HG03565 (cell line): Measurements from ENCODE around the gene TCF20.

ENCODE experiments used
- ATAC-seq: cut with Tn5 transposase; IDR thresholded peaks from one replicate; pipeline ENCODE4 v1.9.1; 2021; ENCODE audit warnings: mild to moderate bottlenecking, moderate library complexity; ENCODE audit not compliant: unreplicated experiment

TCF20 gene

DNA sequence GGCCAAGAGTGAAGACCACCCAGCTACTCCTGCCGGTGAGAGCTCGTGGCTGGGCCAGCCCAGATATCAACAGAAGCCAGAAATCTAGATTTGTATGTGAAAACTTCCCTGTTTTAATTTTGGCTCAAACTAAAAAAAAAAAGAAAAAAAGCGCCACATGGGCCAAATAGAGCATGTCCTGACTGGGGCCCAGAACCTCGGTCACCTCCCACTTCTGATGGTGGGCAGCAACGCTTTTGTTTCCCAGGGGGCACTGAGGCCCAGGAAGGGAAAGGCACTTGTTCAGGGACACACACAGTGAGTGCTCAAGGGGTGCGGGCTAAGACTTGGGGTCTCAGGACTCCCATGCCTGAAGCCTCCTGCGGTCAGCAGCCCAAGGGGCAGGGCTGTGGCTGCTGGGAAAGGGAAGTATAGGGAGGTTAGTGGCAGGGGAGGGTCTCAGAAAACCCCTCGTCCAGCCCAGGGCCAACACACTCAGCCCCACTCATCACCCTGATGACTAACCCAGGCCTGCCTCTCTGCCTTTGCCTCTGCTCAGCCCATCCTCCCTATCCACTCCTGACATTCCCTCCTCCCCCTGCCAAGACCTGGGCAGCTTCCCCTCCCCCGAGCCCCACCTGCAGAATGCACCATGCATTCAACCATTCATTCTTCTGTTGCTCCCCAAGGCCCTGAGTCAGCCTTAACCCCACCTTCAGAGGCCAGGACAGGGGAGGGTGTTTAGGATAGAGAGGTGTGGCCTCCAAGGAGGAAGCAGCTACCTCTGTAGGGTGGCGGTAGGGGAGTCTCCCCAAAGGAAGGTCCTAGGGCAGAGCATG lies 30.0 kb upstream of the TCF20 start:
- ATAC-seq: no peak

DNA sequence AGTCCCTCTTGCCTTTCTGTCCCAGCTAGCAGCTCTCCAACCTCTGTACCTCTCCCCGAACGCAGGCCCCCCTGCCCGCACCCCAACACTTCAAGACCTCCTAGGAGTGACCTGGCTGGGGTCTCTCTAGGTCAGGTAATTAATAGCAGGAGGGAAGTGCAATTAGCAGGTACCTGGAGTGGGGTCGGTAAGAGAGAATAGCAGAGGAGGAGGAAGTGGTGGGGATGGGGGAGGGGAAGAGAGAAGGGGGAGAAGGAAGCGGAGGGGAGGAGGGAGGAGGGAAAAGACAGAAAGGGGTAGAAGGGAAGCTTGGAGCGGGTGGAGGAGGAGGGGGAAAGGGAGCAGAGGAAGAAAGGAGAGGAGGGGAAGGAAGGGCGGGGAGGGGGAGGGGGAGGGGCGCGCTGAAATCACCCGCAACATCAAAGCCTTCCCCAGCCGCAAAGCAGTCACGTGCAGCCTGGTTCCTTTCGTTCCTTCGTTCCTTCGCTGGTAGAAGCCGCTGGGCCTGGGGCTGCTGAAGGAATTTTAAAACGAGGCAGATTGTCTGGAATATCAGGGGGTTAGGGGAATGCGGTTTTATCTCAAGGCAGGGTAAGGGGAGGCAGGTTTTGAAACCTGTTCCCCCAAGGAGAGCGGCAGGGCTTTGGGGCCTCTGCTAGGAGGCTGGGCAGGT lies 29.3 kb upstream of the TCF20 start:
- no peak for ATAC-seq

DNA sequence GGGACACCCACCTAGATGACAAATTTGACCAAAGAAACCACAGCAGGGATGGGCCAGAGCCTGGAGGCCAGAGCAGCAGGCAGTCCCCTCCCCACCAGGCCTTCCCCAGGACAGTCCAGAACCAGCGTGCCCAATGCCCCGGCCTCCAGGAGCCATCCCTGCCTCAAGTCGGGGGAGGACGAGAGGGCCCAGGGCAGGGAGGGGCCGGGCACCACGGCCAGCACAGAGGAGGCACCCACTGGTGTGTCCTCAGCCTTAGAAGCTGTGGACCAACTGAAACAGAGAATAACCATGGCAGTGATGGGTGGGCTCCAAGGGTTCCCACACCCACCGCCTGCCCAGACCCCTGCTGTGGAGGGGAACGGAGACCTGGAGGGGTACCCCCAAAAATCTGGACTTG lies 28.3 kb upstream of the TCF20 start:
- no peak for ATAC-seq

DNA sequence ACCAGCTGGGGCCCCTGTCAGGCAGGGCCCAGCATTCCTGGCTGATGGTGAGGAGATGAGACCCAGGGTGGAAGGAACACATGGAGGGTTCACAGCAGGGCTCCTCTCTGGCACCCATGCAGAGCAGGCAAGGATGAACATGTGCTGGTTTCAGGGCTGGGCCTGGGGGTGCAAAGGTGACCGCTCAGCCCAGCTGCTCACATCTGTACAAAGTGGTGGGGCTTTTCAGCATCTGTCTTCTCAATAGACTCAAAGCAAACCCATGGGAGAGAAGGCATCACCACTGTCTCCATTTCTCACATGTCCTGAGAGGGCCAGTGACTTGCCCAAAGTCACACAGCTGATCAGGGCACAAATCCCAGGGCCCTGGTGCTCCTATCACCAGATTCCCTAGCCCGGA lies 27.3 kb upstream of the TCF20 start:
- no peak for ATAC-seq

DNA sequence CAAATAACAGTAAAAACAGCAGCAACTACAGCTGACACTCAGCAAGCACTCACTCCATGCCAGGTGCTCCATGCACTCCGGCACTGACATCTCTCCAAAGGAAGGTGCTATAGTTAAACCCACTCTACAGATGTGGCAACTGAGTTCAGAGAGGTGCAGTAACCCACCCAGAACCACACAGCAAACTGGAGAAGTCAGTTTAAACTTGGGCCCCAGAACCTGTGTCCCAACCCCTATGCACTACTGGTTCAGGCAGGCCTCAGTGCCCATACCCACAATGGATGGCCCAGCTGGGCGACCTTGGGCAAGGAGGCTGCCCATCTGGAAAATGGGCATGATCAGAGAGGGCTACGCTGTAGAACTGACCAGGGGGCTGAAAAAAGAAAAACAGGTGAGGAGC lies 26.4 kb upstream of the TCF20 start:
- no peak for ATAC-seq

DNA sequence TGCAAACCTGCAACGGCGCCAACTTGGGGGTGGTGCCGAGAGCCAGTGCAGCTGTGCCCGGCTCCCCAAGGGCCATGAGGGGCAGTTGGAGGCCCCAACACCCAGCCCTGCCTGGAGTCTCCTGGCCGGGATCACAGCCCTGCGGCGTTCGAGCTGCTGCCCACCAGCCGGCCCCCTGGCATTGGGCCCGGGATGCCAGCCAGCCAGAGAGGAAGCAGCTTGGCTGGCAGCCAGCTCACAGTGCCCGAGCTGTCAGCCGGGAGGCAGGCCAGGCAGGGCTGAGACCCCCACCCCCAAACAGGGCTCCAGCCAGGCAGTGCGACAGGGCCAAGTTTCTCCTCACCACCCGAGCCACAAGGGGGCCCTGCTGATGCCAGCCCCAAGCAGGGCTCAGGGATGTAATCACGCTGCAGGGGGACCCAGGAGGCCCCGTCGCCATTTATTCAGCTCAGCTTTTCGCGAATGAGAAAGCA lies 26.0 kb upstream of the TCF20 start:
- ATAC-seq: no peak

DNA sequence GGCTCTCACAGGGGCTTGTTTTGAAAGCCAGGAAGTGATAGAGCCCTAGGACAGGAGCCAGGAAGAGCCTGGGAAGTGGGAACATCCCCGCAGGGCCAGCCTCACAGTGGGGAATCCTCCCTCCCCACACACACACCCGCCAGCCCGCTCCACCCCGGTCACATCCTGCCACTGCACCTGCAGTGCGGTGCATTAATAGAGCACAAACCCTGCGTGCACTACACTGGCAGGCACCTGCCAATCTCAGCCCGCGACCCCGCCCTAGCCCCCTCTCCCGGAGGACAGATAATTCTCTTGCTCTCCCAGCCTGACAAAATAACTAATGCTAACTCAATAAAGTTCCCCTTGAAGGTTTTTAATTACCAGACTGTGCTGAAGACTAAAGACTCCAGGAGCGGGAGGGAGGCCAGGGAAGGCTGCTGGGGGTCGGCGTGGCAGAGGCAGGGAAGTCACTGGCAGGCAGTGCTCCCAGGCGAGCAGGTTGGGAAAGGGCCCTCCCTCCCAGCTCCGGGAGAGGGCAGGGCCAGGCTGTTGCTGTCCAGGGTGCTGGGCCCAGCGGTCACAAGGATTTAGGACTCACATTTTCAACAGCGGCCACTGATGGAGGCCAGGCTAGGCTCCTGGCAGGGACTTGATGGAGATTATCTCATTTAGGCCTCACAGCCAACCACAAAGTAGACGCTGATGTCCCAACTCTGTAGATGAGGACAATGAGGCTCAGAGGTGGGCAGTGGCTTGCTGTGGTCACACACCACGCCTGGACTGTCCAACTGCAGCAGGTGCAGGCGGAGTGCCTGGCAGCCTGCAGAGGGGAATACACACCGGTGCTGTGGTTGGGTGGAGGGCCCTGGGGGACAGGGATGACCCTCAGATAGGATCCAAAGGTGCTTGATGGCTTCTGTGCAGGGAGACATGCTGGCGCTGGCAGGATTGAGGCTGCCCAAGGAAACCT lies 23.9 kb upstream of the TCF20 start:
- ATAC-seq: no peak

DNA sequence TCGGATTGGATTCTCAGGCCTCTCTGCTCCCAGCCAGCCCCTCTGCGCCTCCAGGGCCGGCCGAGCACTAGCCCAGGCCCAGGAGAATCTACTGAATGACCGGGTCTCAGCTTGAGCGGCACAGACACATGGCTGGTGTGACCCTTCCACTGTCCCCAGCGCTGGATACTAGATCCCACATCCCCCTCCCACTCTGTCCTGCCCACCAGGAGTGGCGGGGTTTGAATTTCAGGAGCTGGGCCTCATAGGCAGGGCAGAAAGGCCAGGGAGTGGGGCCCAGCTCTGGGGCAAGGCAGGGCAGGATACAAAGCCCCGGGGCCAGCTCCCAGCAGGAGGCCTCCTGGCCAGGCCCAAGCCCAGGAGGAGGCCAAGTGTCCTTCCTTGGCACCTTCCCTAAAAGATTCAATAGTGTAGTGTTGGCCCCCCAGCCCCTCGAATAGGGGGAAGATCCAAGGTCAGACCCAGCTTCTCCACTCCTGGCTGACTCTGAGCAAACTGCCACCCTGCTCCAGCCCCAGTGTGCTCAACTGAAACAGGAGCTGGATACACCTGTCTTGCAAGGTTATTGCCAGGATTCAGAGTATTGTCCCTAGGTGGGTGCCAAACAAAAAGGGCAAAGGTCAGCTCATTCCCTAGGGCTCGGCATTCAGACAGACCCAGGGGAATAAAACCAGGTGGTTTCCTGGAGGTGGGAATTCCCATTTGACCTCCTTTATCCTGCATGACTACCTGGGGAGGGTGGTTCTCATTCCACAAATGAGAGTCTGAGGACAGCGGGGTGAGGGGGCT lies 22.5 kb upstream of the TCF20 start:
- ATAC-seq: no peak

DNA sequence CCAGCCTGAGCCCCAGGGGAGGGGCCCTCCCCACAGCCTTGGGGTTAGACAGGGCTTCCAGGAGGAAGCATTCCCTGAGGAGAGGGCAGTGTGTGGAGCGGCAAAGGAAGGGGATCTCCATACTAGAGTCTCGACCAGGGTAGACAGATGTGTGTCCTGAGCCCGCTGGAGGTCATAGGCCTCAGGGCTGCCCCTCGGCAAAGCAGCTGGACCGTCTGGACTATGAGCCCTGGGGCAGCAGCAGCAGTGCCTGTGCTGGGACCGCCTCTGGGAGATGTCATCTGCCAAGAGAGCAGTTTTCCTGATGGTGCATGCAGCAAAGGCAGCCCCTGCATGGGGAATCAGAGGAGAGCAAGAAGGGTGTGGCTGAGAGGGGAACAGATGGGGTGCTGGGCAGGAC lies 20.8 kb upstream of the TCF20 start:
- ATAC-seq: no peak

DNA sequence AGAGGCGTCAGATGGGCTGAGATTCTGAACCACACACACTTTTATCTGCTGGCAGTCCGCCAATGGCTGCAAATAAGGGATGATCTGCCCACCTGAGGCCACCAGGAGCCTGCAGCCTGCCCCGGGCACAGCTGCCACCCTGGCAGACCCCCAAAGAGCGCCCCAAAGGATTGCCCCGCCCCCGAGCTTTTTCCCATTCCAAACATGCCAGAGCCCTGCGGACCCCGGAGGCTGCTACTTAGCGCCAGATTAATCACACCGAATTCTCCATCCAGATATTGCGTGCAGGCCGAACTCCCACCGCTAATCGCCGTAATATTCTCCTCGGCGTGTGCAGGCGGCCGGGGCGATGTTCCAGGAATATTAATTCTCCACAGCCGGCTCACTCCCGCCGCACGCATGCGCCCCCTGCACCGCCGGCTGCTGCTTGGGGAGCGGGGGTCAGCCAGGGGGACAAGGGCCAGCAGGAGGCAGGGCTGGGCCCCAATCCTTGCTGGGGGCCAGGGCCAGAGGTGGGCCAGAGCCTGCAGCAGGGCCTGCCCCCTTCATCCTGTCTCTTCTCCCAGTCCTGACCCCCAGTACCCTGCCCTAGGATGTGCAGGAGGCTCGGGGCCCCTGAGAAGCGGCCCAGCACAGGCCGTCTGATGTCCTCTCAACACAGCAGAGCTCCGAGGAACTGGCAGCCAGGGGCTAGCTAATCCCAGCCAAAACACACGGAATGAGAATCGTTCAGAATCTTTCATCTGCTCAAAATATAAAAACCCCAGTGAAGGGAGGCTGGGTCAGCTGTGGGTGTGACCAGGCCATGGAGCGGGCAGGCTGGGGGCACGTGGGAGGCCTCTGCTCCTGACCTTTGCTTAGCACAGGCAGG lies 19.5 kb upstream of the TCF20 start:
- ATAC-seq: no peak

DNA sequence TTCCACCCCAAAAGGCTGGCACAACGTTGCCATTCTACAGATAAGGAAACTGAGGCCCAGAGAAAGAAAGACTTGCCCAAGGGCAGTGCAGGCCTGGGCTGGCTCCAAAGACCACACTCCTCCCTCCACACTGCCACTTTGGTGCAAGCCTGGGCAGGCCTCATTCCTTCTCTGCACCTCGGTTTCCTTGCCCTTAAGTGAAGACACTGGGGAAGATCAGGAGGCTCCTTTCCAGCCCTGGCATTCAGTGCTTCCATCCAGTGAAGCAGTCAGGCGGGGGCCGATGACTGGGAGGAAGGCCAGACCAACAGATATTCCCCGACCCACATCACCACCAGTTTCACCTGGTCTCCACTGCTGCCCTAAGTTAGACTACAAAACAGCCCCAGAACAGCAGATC lies 18.3 kb upstream of the TCF20 start:
- ATAC-seq: no peak

DNA sequence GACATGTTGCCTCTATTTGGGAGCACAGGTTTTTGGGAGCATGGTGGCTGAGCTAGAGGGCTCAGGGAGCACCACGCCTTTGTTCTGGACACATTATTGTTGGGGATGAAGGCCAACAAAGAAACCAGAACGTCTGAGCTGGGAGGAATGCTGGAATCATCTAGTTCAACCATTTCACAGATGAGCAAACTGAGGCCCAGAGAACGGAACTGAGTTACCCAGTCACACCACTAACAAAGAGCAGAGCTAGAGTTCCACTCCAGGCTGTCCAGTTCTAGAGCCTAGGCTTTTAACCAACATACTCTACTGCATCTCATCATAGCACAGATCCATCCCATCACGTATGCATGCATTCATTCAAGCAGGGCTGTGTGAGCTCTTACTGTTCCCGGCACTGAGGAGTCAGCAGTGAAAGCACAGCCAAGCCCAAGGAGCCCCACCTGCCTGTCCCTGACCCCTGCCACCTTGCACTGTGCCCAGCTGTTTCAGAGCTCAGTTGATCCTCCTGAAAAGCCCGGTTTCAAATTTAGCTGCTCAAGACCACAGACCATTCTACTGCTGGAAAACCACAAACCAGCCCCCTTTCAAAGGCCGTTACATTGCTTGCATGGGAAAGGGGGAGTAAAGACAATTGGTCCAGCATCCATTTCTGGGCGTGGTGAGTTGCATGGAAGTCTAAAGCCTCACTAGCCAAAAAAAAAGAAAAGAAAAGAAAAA lies 16.9 kb upstream of the TCF20 start:
- no peak for ATAC-seq

DNA sequence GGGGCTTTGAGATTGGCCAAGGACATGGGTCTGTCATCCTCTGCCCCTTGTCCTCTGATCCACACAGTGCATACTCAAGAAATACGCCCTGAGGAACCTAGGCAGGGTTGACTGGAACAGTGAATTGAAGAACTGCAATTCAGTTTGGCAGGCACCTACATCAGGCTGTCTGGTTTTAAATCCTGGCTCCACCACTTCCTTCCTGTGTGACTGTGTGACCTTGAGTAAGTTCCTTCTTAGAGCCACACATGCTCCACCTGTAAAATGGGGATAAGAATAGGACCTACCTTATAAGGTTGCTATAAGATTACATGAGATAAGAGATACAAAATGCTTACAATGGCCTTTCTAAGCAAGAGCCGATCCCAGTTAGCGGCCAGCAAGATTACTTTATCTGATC lies 15.8 kb upstream of the TCF20 start:
- ATAC-seq: no peak

DNA sequence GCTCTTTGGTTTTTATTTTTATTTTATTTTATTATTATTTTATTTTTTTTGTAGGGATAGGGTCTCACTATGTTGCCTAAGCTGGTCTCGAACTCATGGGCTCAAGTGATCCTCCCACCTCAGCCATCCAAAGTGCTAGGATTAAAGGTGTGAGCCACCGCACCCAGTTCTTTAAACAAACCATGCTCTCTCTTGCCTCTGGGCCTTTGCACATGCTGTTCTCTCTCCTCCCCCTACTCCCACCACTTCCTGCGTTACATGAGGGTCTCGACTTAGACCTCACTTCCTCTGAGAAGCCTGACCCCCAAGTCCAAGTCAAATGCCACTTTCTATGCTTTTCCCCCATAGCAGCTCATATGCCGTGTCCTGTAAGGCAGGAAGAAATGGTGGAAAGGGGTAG lies 15.2 kb upstream of the TCF20 start:
- ATAC-seq: no peak

DNA sequence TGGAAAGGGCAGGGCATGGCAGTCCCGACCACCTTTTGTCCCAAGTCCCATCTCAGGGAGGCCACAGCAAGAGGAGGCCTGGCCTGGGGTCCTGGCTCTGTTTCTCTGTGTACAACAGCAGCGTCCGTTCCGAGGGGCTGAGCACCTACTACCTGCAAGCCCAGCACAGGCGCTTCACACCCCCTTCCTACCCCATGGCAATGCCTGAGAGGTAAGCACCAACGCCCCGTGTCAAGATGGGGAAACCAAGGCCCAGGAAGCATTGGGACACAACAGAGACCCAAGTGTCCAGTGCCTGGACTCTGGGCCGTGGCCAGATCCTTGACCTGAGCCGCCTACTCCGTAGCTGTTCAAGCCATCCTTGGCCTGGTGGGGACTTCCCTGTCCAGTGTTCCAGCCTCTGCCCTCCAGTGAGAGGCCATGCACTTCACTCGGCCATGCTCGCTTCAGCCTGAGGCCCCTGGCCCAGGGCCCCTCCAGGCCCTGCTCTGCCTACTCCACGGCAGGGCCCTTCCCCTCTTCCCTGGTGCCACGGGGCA lies 14.3 kb upstream of the TCF20 start:
- ATAC-seq: no peak

DNA sequence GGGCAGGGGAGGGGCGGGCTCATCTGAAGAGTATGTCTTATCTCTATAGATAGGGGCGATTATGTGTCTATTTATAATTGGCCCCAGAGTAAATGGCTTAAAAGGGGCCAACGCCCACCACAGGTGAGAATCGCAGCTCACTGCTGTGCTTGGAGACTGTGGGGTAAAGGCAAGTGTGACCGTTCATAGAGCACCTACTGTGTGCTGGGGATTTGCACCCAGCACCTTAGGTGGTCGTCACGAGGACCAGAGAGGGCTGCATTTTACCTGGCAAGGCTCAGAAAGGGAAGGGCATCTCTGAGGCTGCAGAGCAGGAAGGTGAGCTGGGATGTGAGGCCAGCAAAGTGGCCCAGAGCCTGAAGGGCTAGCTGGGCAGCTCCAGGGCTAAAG lies 13.7 kb upstream of the TCF20 start:
- ATAC-seq: no peak

DNA sequence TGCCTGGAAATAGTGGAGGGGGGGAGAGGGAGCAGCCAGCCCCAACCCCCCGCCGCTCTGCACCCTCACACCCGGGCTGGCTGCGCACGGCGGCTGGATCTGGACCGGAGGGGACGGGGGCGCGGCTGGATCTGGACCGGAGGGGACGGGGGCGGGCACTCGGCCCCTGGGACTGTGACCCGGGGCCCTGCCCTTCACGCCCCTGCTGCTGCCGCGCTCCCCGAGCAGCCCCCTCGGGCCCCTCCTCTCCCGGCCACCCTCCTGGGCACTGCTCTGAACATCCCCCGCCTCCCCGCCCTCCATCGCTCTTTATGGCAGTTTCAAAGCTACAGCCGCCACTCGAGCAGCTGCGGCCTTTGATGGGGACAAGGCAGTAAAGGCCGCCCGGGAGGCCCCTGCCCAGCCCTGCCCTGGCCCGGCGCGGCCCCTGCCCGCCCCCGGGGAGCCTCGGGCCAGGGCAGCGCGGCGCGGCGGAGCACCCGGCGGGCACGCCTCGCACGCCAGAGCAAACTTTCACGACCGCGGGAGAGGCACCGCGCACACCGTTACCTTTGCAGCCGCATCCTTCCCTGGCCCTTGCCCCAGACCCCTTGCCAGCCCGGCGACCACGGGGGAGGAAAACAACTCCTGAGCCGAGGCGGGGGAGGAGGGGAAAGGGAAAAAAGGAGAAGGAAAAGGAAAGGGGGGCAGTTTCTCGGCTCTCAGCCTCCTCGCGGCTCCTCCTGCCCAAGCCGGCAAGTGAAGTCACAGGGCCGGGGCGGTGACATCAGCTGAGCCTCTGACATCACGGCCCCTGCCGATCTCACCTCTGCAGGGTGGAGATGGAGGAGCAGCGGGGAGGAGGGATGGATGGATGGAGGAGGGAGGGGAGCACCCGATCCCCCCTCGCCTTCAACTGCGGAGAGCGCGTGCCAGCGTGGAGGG lies 13.1 kb upstream of the TCF20 start:
- ATAC-seq: no peak

DNA sequence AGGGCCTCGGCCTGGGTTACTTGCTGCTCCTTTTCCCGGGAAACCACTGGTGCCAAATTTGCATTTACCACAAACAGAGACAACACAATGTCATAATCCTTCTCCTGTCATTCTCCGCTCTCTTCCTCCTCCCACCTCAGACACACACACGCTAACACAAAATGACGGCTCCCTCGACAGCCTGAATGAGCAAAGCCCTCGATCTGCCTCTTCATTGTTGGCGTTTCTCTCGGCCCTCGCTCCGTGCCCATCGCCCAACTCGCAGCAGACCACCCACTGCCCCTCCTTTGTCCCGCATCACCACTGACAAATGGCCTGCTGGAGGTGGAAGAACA lies 12.5 kb upstream of the TCF20 start:
- ATAC-seq: no peak
